Mesothelial cell of epicardium (in vitro differentiated cells): ENCODE results near the gene PGBD2. TPM values are rescaled to one million over a fixed set of nuclear protein-coding genes. Genes with fewer than 3 reads are reported as not detected.
"Not testable (repeated sequence)": the region's sequence is repeated elsewhere in the genome, so short reads cannot be mapped to it uniquely, and the experiment has no call there.

Experiments used
- DNase-seq, 2 experiments: peaks; one replicate each; pipeline ENCODE4 v3.0.0; 2021; ENCODE audit warnings: low spot score in 2 of 2; ENCODE audit not compliant: unreplicated experiment in 2 of 2
- H3K27ac Mint-ChIP-seq: 2 replicates; pipeline ENCODE4 v1.8.0; 2021; ENCODE audit warnings: mixed read lengths
- H3K27me3 Mint-ChIP-seq: 2 replicates; pipeline ENCODE4 v1.8.0; 2021; ENCODE audit warnings: low read depth, mixed read lengths
- H3K36me3 Mint-ChIP-seq: 2 replicates; pipeline ENCODE4 v1.8.0; 2021; ENCODE audit warnings: mixed read lengths
- H3K4me1 Mint-ChIP-seq: 2 replicates; pipeline ENCODE4 v1.8.0; 2021; ENCODE audit warnings: mixed read lengths
- H3K4me3 Mint-ChIP-seq: 2 replicates; pipeline ENCODE4 v1.8.0; 2021; ENCODE audit warnings: mild to moderate bottlenecking, moderate library complexity, mixed read lengths
- H3K9me3 Mint-ChIP-seq: 2 replicates; pipeline ENCODE4 v1.8.0; 2021; ENCODE audit warnings: mixed read lengths
- CTCF ChIP-seq: fragments of 200-600 bp; sonication (generic); IDR thresholded peaks from one replicate; pipeline ENCODE4 v1.5.0; 2021; ENCODE audit warnings: antibody characterized with exemption; ENCODE audit not compliant: unreplicated experiment
- total RNA-seq: library from RNA; stranded (reverse); gene quantifications from 3 replicates; pipeline ENCODE4 v1.2.1, GENCODE V29; 2021

PGBD2 gene
- total RNA-seq, 1 donor from 2014 or later: 8.5 TPM

GRCh38 chr1:248926401-248927182 is 20.6 kb downstream of the PGBD2 start:
- Mint-ChIP-seq H3K4me3 (no peak overlapping the region), H3K9me3 (no peaks in the 10 kb centered on the region), H3K27ac (peak overlapping the region; percentile 48), H3K36me3 (peaks cover 2% of the 10 kb centered on the region), H3K27me3 (no peaks in the 10 kb centered on the region), H3K4me1 (peaks cover 48% of the 10 kb centered on the region)
- no peak for TF ChIP-seq CTCF
- no peak for DNase-seq

GRCh38 chr1:248927283-248927682 is 21.2 kb downstream of the PGBD2 start:
- not testable (repeated sequence) for H3K36me3 Mint-ChIP-seq, H3K9me3 Mint-ChIP-seq
- H3K27ac Mint-ChIP-seq: peak overlapping the region; percentile 68

GRCh38 chr1:248928122-248928521 is 22.1 kb downstream of the PGBD2 start:
- not testable (repeated sequence) for H3K27me3 Mint-ChIP-seq, H3K9me3 Mint-ChIP-seq, H3K36me3 Mint-ChIP-seq, DNase-seq, H3K4me3 Mint-ChIP-seq
- Mint-ChIP-seq H3K4me1 (peaks cover 47% of the 10 kb centered on the region), H3K27ac (peak overlapping the region; percentile 88)

More at GRCh38 chr1:248927283-248927682, 21.2 kb downstream of the PGBD2 start:
- not testable (repeated sequence) for H3K4me3 Mint-ChIP-seq, H3K27me3 Mint-ChIP-seq, DNase-seq
- H3K4me1 Mint-ChIP-seq: peaks cover 48% of the 10 kb centered on the region

- H3K4me3 Mint-ChIP-seq, H3K9me3 Mint-ChIP-seq, H3K36me3 Mint-ChIP-seq, H3K27me3 Mint-ChIP-seq, DNase-seq: not testable (repeated sequence)
- peaks cover 39% of the 10 kb centered on the region for H3K4me1 Mint-ChIP-seq
- H3K27ac Mint-ChIP-seq: peak overlapping the region; percentile 70
Observed at GRCh38 chr1:248930037-248930436, 24.0 kb downstream of the PGBD2 start.

GRCh38 chr1:248938173-248938809 is 32.3 kb downstream of the PGBD2 start:
- not testable (repeated sequence) for DNase-seq, H3K4me3 Mint-ChIP-seq, H3K27ac Mint-ChIP-seq, H3K27me3 Mint-ChIP-seq, H3K4me1 Mint-ChIP-seq, H3K9me3 Mint-ChIP-seq, H3K36me3 Mint-ChIP-seq

GRCh38 chr1:248944134-248944999 is 38.3 kb downstream of the PGBD2 start:
- H3K4me3 Mint-ChIP-seq, H3K27ac Mint-ChIP-seq: not testable (repeated sequence)

GRCh38 chr1:248945000-248945423 is 39.0 kb downstream of the PGBD2 start:
- DNase-seq, H3K27me3 Mint-ChIP-seq, H3K4me3 Mint-ChIP-seq, H3K36me3 Mint-ChIP-seq, H3K4me1 Mint-ChIP-seq, H3K27ac Mint-ChIP-seq, H3K9me3 Mint-ChIP-seq: not testable (repeated sequence)

More at GRCh38 chr1:248944134-248944999, 38.3 kb downstream of the PGBD2 start:
- not testable (repeated sequence) for DNase-seq, H3K4me1 Mint-ChIP-seq, H3K27me3 Mint-ChIP-seq, H3K9me3 Mint-ChIP-seq, H3K36me3 Mint-ChIP-seq

- not testable (repeated sequence) for H3K4me1 Mint-ChIP-seq, H3K9me3 Mint-ChIP-seq, H3K4me3 Mint-ChIP-seq, DNase-seq, H3K27ac Mint-ChIP-seq, H3K27me3 Mint-ChIP-seq, H3K36me3 Mint-ChIP-seq
Observed at GRCh38 chr1:248945453-248945852, 39.4 kb downstream of the PGBD2 start.

GRCh38 chr1:248945856-248946416 is 39.9 kb downstream of the PGBD2 start:
- H3K4me3 Mint-ChIP-seq, DNase-seq: not testable (repeated sequence)

More at GRCh38 chr1:248945856-248946416, 39.9 kb downstream of the PGBD2 start:
- not testable (repeated sequence) for H3K4me1 Mint-ChIP-seq, H3K27me3 Mint-ChIP-seq, H3K27ac Mint-ChIP-seq, H3K9me3 Mint-ChIP-seq, H3K36me3 Mint-ChIP-seq

Other genes with a start within 250 kb of the PGBD2 start
- not detected in 3 replicates for gene OR14I1, start 203.5 kb upstream of the PGBD2 start, total RNA-seq
- not detected in 3 replicates for gene LYPD8, start 150.5 kb upstream of the PGBD2 start, total RNA-seq
- gene SH3BP5L, start 80.3 kb upstream of the PGBD2 start, total RNA-seq: 24.9 to 26.9 TPM (median 26.2 TPM) in 3 replicates
- gene ZNF672, start 68.0 kb upstream of the PGBD2 start, total RNA-seq: 36.1 to 40.9 TPM (median 38.2 TPM) in 3 replicates
- gene ZNF692, start 47.1 kb upstream of the PGBD2 start, total RNA-seq: 78.9 to 84.2 TPM (median 80.1 TPM) in 3 replicates